Measurements from ENCODE around the gene BRME1. TPM values are rescaled to one million over a fixed set of nuclear protein-coding genes. Genes with fewer than 3 reads are reported as not detected.

BRME1 gene
- total RNA-seq, 1 experiment from 2014 or later = 1.7 TPM

DNA sequence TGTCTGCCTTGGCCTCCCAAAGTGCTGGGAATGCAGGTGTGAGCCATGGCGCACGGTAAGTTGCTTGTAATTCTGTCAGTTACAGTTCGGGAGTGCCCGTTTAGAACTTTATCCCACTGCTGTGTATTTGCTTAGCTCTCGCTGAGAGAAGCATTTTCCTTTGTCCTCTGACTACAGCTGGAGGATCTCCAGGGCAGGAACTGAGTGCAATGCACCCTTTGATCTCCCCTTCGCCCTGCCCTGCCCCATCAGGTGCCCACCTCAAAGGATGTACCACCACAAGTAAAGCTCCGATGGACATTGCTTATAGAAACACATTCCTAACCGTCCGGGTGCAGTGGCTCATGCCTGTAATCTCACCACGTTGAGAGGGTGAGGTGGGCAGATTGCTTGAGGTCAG lies 6.5 kb downstream of the BRME1 start:
- H2AFZ ChIP-seq (ENCODE audit: low read depth, low read length, poor library complexity, severe bottlenecking) = no peak overlapping the region
- BruUV-seq (replicated peaks) = no TSS peak
- H4K20me1 ChIP-seq (ENCODE audit: insufficient read depth) = no peaks in the 10 kb centered on the region
- ChIA-PET CTCF (no interaction called here), RAD21 (ENCODE audit: low non-redundant PET in 1 of 2, low total read pairs in 2 of 2, uncharacterized antibody in 2 of 2, unreplicated experiment in 2 of 2) (no interaction called here), POLR2A (no interaction called here)
- no peaks in the 10 kb centered on the region for H3K79me2 ChIP-seq (ENCODE audit: insufficient read depth, low read length)
- ATAC-seq (no peak), DNase-seq (ENCODE audit: low read depth, low spot score) (no peak)
- no peaks in the 10 kb centered on the region for H3K27me3 ChIP-seq (ENCODE audit: insufficient read depth, low read length)
- H3K27ac ChIP-seq (ENCODE audit: low read depth, low read length) = no peak overlapping the region
- intact Hi-C loops (cut with micrococcal nuclease) = no loop called here
- H3K4me1 ChIP-seq (ENCODE audit: control insufficient read depth in 1 of 2, insufficient read depth in 2 of 2, low read length in 2 of 2) = peaks cover 0 to 4% of the 10 kb centered on the region in 2 experiments; a peak in 1 of 4 replicates
- no peak overlapping the region for H3K4me2 ChIP-seq (ENCODE audit: low read length)
- TF ChIP-seq FOSL1 (IDR thresholded peaks at IDR 0.05; ENCODE audit: low read depth) = no peak
- TF ChIP-seq, protein P1, sequence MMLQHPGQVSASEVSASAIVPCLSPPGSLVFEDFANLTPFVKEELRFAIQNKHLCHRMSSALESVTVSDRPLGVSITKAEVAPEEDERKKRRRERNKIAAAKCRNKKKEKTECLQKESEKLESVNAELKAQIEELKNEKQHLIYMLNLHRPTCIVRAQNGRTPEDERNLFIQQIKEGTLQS (IDR thresholded peaks at IDR 0.05) = no peak
- no peak for TF ChIP-seq CBX3 (IDR thresholded peaks at IDR 0.05; ENCODE audit: low read depth)
- no peak for TF ChIP-seq SP1 (IDR thresholded peaks at IDR 0.05; ENCODE audit: low read depth)
- no peak for TF ChIP-seq EGR1 (IDR thresholded peaks at IDR 0.05; ENCODE audit: low read depth)
- no peak for TF ChIP-seq POLR2AphosphoS5 (IDR thresholded peaks at IDR 0.05; ENCODE audit: low read depth, low read length)
- TF ChIP-seq, protein P2, sequence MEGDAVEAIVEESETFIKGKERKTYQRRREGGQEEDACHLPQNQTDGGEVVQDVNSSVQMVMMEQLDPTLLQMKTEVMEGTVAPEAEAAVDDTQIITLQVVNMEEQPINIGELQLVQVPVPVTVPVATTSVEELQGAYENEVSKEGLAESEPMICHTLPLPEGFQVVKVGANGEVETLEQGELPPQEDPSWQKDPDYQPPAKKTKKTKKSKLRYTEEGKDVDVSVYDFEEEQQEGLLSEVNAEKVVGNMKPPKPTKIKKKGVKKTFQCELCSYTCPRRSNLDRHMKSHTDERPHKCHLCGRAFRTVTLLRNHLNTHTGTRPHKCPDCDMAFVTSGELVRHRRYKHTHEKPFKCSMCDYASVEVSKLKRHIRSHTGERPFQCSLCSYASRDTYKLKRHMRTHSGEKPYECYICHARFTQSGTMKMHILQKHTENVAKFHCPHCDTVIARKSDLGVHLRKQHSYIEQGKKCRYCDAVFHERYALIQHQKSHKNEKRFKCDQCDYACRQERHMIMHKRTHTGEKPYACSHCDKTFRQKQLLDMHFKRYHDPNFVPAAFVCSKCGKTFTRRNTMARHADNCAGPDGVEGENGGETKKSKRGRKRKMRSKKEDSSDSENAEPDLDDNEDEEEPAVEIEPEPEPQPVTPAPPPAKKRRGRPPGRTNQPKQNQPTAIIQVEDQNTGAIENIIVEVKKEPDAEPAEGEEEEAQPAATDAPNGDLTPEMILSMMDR (IDR thresholded peaks at IDR 0.05 in 2 of 3, conservative IDR thresholded peaks at IDR 0.05 in 1 of 3; ENCODE audit: borderline replicate concordance in 1 of 3, insufficient read depth in 1 of 3, low read depth in 2 of 3, low read length in 2 of 3) = no peak
- TF ChIP-seq SRF (IDR thresholded peaks at IDR 0.05; ENCODE audit: low read depth) = no peak
- no peak for TF ChIP-seq TCF7L2 (IDR thresholded peaks at IDR 0.05; ENCODE audit: borderline replicate concordance, extremely low read depth, insufficient read depth, insufficient read length)
- TF ChIP-seq POLR2A (IDR thresholded peaks at IDR 0.05; ENCODE audit: borderline replicate concordance, extremely low read depth, insufficient read depth, insufficient read length) = no peak
- TF ChIP-seq ZNF274 (IDR thresholded peaks at IDR 0.05; ENCODE audit: low read depth, low read length) = no peak
- no peak for TF ChIP-seq EZH2phosphoT487 (IDR thresholded peaks at IDR 0.05; ENCODE audit: borderline replicate concordance)
- TF ChIP-seq RAD21 (IDR thresholded peaks at IDR 0.05; ENCODE audit: low read depth) = no peak
- TF ChIP-seq JUND (IDR thresholded peaks at IDR 0.05) = no peak
- no peak for TF ChIP-seq MAX (IDR thresholded peaks at IDR 0.05)
- TF ChIP-seq YY1 (IDR thresholded peaks at IDR 0.05; ENCODE audit: extremely low read depth, insufficient replicate concordance, low read depth, low read length) = no peak
- no peak for TF ChIP-seq CEBPB (IDR thresholded peaks at IDR 0.05; ENCODE audit: low read depth)
- TF ChIP-seq, protein P3, sequence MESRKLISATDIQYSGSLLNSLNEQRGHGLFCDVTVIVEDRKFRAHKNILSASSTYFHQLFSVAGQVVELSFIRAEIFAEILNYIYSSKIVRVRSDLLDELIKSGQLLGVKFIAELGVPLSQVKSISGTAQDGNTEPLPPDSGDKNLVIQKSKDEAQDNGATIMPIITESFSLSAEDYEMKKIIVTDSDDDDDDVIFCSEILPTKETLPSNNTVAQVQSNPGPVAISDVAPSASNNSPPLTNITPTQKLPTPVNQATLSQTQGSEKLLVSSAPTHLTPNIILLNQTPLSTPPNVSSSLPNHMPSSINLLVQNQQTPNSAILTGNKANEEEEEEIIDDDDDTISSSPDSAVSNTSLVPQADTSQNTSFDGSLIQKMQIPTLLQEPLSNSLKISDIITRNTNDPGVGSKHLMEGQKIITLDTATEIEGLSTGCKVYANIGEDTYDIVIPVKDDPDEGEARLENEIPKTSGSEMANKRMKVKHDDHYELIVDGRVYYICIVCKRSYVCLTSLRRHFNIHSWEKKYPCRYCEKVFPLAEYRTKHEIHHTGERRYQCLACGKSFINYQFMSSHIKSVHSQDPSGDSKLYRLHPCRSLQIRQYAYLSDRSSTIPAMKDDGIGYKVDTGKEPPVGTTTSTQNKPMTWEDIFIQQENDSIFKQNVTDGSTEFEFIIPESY (IDR thresholded peaks at IDR 0.05; ENCODE audit: extremely low read depth, insufficient replicate concordance, low read length) = no peak
- TF ChIP-seq ELF1 (IDR thresholded peaks at IDR 0.05; ENCODE audit: borderline replicate concordance, low read depth) = no peak
- H3K9me2 ChIP-seq (ENCODE audit: insufficient read depth) = no peaks in the 10 kb centered on the region
- H3K9ac ChIP-seq (ENCODE audit: low read length) = no peak overlapping the region
- no peaks in the 10 kb centered on the region for H3K9me3 ChIP-seq (ENCODE audit: control insufficient read depth in 1 of 2, insufficient read depth in 1 of 2, low read depth in 1 of 2, low read length in 2 of 2)
- H3K36me3 ChIP-seq (ENCODE audit: control insufficient read depth in 1 of 2, insufficient read depth in 2 of 2, low read length in 2 of 2) = no peaks in the 10 kb centered on the region
- no peak overlapping the region for H3K4me3 ChIP-seq (replicated peaks in 1 of 2; ENCODE audit: low read depth in 1 of 2, low read length in 2 of 2)
